GM21529 (cell line): Measurements from ENCODE around the gene KCNJ13.
"Not testable (repeated sequence)": the region's sequence is repeated elsewhere in the genome, so short reads cannot be mapped to it uniquely, and the experiment has no call there.

ENCODE experiments used
- ATAC-seq: cut with Tn5 transposase; IDR thresholded peaks from one replicate; pipeline ENCODE4 v1.9.1; 2021; ENCODE audit not compliant: unreplicated experiment

Gene KCNJ13

GRCh38 chr2:232770207-232770606 is 6.2 kb downstream of the KCNJ13 start:
- no peak for ATAC-seq

GRCh38 chr2:232767866-232768265 is 8.5 kb downstream of the KCNJ13 start:
- ATAC-seq: no peak

- no peak for ATAC-seq
These were observed 15.0 kb downstream of the KCNJ13 start for GRCh38 chr2:232761301-232761907.

- no peak for ATAC-seq
These were observed 18.5 kb downstream of the KCNJ13 start for GRCh38 chr2:232757905-232758304.

GRCh38 chr2:232750135-232750671 is 26.2 kb downstream of the KCNJ13 start:
- ATAC-seq: no peak

- ATAC-seq: no peak
These were observed 27.0 kb downstream of the KCNJ13 start for GRCh38 chr2:232749331-232749730.

- ATAC-seq: no peak
These were observed 28.3 kb downstream of the KCNJ13 start for GRCh38 chr2:232748038-232748437.

- no peak for ATAC-seq
These were observed 31.4 kb downstream of the KCNJ13 start for GRCh38 chr2:232744963-232745362.

GRCh38 chr2:232741972-232742371 is 34.4 kb downstream of the KCNJ13 start:
- ATAC-seq: no peak

- no peak for ATAC-seq
These were observed 35.1 kb downstream of the KCNJ13 start for GRCh38 chr2:232741294-232741693.

- ATAC-seq: no peak
These were observed 44.9 kb downstream of the KCNJ13 start for GRCh38 chr2:232731470-232731869.

GRCh38 chr2:232728785-232729184 is 47.6 kb downstream of the KCNJ13 start:
- ATAC-seq: no peak

- no peak for ATAC-seq
These were observed 53.3 kb downstream of the KCNJ13 start for GRCh38 chr2:232723027-232723426.

- ATAC-seq: no peak
These were observed 54.5 kb downstream of the KCNJ13 start for GRCh38 chr2:232721882-232722281.

- no peak for ATAC-seq
These were observed 55.1 kb downstream of the KCNJ13 start for GRCh38 chr2:232721261-232721660.

GRCh38 chr2:232720056-232720455 is 56.3 kb downstream of the KCNJ13 start:
- ATAC-seq: not testable (repeated sequence)
